Germinal center (tissue), 1 donor: ENCODE results near the gene ADRB1.

Source experiments
- DNase-seq: peaks from one replicate; pipeline ENCODE4 v3.0.0; 2012; ENCODE audit warnings: mixed read lengths, low spot score

Gene ADRB1

DNA sequence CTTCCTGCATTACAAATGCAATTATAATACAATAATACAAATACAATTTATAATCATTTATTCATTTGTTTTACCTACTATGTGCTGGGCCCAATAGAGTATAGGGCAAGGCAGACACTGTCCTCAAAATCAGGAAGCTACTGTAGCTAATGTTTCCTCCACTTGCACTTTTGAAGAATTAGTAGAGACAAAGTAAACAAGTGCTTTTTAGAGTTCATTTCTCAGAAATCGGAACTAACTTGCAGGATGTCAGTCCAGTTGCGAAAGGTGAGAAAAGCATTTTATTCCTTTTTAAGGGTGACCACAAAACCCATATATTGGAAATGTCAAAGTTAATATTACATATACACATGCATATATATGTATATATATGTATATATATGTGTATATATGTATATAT is 14.2 kb downstream of the ADRB1 start:
- no peak for DNase-seq

DNA sequence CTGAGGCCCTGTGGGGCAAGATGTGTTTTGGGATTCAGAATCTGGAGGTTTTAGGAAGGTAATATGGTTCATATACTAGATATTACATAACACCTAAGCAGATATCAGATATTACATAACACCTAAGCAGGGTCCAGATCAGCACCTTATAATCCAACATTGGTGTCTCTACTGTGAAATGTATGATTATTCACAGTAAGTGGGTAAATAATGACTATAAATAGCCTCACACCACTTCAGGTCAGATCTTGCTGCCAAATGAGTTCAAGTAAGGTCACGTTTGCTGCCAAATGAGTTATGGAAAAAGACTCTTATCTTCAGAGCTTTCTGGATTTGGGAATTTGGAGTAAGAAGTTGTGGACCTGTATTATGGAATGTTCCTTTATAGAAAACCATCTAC is 14.6 kb downstream of the ADRB1 start:
- DNase-seq = no peak

DNA sequence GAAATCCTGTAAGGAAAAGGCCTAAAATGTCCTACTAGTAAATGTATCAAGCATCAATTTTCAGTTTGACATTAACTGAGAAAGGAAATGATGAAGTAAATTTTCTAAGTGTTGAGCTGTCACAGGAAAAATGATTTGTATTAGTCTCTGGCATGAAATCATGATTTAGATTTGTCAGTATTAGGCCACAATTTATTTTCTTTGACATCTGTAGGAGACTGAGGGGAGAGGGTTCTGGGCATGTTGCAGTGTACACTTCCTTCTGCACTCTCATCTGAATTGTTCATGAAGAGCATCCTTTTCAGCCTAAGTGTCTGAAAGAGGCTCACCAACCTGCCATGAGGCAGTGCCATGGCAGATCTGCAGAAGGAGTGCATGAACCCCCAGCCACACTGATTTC is 15.9 kb downstream of the ADRB1 start:
- no peak for DNase-seq

DNA sequence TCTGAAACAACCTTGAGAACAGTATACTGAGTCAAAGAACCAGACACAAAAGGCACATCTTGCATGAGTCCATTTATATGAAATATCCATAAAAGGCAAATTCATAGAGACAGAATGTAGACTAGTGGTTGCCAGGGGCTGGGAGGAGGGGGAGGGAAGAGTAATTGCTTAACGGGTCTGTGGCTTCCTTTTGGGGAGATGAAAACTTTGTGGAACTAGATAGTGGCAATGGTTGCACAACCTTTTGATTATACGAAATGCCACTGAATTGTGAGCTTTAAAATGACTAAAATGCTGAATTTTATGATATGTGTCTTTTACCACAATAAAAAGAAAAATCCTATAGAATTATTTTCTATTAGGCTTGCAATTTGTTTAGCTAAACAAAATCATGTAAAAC is 16.8 kb downstream of the ADRB1 start:
- no peak for DNase-seq

DNA sequence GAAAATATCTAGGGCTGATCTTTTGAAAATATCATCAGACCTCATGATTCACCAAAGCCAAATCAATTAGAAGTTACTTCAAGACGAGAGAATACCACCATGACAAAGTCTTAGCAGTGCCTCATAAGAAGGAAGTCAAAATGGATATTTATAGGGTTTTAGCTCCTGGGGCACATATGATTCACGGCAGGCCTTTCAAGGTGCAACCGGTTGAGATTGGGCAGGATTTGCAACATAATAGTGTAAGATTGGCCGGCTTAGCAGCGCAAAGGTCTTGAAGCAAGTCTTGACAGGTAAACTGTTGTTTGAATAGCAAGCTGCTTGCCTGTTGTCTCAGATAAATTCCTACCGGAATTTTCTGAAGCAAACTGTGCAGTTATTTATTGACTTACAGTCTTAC is 17.5 kb downstream of the ADRB1 start:
- DNase-seq = no peak

DNA sequence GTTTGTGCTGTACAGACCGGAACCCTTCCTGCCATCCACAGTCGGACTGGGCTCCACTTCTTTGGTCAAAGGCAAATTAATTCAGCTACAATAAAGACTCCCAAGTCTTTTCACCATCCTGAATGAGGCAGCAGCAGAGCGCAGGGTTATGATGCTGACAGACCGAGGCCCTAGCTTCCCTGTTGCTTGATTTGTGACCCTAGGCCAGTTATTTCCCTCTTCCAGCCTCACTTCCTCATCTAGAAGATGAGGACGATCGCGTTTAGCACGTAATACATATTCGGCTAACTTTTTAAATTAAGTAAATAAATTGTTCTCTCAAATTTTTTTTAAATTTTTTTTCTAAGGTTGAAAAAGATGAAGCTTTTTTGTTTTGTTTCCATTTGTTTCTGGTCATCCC is 18.1 kb downstream of the ADRB1 start:
- DNase-seq = no peak

DNA sequence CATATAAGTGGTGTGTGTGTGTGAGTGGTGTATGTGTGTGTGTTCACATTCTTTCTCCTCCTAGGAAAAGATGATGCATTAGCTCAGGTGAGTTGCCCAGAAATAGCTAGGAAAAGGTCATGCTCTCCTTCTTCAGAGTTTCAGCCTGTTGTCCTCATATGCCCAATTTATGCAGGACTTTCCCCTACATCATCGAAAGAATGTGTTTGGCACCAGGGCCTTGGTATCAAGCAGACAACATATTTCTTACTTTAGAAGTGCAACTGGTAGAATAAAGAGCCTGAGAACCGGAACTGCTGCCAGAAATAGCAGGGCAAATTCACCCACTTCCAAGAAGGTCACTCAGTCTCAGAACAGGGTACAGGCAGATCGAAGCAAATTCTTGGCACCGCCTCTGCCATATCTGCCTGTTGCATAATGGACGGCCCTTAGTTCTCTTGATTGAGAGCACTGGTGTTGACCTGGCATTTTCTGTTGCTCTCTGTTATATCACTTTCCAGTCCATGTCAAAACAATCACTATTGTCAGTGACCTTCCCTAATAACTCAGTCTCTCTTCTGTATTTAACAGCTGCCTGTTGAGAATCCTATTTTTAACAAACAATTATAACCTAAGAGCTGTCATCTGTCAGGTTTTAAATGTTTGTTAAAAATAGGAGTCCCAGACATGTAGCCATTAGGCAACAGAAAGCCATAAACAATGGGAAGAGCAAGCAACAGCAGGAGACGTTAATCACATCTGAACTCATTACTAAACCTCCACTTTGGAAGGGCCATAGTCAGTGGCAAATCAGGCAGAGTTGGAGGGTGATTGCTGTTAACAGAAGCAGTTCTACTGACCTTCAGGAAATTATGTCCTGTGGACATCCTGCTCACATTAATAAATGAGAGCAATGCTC is 20.7 kb downstream of the ADRB1 start:
- DNase-seq = no peak

DNA sequence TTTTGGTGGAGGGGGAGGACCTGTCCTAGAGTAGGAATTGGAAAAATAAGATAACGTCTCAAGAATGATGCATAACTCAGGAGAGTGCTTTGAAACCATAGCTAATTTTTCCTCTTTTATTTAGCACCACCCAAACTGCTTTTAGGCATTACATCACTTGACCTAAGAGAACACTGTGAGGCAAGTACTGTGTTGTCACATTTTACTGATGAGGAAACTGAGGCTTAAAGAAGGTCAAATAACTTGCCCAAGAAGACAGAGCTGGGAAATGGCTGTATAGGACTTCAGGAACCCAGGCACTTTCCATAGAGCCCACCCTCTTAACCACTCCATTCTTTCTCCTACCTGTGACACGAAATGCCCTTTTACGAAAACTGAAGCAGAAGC is 21.4 kb downstream of the ADRB1 start:
- DNase-seq = no peak

DNA sequence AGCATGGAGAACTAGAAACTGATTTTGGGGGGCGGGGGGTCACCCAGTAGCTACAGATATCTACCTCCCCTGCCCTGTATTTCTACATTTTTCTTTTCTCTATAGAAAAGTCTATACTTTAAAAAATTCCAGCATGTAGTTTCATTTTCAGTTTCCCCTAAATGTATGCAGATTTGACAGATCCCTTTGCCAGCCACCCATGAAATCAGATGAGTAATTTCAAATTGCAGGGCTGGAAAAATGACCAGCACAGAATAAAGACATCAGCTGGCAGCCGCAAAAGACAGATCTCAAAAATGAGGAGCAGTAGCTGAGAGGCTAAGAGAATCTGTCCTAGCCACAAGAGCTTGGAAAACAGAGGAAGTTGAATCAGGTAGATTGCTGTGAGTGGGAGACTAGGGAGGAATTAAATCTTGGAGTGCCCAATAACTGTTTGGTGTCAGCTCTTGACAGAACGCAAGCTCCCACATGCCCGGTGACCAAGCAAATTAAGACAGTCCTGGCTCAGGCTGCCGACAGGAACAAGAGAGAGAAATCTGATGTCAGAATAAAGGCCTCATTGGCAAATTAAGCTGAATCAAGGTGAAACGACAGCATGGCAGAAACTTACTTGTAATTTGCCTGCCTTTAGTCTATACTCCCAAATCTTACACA is 24.5 kb downstream of the ADRB1 start:
- DNase-seq = no peak

DNA sequence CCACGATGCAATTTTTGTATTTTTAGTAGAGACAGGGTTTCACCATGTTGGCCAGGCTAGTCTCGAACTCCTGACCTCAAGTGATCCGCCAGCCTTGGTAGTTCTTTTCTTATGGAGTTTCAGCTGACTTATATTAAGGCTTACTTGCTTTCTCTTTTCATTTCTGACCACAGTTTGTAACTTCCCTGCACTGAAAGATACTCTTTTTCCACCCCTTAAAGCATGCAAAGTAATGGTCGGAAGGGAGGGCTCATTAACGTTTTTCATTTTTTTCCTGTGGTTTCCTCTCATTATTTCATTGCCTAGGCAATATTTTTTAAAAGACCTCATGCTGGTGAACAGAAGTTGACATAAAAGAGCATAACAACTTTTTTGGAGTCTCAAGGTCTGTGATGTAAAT is 27.0 kb downstream of the ADRB1 start:
- no peak for DNase-seq

DNA sequence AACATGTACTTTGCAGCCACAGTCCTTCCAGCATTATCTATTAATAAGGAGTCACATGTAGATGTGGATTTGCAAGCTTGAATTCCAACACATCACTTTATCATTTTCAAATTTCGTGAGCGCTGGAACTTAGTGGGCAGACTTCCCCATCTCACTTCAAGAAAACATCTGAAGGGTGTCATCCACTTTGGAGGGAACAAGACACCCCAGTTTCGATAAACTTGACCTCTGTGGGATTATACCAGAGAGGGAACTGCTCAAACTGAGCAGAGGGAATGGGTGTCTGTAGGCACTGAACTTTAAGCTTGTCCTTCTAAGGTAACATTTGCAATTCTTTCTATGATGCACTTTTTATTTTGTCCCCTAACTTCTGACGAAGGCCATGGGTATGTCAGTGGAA is 27.5 kb downstream of the ADRB1 start:
- DNase-seq = no peak

DNA sequence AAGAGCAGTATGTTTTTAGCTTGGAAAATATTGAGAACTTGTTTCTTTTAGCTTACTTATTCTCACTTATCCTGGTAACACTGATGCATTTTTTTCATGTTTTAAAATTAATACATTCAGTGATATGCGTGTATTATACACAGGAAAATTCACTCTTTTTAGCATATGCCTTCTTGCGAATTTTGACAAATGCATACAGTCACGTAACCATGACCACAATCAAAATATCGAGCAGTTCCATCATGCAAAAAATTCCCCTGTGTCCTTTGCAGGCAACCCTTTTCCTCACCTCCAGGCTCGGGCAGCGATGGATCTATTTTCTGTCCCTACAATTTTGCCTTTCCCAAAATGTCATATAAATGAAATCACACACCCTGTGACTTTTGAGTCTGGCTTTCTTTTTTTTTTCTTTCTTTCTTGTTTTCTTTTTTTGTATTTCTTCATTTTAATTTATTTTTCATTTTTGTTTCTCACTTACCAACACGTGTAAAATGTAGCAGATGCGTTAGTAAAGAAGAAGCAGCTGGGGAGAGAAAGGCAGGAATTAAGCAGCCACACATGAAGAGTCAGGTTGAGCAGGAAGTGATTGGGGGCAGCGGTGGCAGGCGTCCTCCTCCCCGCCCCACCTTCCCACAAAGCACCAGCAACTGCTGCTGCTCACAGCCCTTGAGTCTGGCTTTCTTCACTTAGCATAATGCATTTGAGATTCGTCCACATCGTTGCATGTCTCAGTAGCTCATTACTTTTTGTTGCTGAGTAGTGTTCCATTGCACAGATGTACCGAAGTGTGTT is 29.9 kb downstream of the ADRB1 start:
- no peak for DNase-seq

DNA sequence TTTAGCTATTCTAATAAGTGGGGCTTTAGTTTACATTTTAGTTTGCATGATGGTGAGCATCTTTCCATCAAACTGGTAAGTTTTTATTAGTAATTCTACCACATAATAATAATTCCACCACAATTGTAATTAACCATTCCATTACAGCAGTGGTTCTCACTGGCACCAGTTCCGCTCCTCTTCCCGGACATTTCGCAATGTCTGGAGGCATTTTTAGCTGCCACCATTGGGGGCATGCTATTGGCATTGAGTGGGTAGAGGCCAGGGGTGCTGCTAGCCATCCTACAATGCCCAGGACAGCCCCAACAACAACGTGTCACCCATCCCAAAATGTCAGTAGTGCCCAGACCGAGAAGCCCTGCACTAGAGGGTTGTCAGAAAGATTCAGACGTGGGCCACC is 31.4 kb downstream of the ADRB1 start:
- DNase-seq = no peak

DNA sequence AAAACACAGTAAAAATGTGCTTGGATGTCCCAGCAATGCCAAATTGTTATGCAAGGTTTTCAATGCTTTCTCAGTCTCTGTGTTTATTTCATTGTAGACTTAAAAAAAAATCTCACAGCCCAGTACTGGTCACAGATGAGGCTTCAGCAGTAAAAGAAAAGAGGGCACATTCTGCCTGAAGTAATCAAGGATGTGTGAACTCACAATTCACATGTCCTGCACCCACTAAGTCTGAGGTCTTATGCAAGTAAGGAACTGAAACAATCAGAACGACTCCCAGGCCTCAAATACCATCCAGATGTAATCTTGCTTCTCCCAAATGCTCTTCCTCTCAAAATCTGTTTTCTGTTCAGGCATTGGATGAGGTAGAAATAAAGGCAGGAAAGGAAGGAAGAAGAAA is 33.7 kb downstream of the ADRB1 start:
- DNase-seq = no peak

DNA sequence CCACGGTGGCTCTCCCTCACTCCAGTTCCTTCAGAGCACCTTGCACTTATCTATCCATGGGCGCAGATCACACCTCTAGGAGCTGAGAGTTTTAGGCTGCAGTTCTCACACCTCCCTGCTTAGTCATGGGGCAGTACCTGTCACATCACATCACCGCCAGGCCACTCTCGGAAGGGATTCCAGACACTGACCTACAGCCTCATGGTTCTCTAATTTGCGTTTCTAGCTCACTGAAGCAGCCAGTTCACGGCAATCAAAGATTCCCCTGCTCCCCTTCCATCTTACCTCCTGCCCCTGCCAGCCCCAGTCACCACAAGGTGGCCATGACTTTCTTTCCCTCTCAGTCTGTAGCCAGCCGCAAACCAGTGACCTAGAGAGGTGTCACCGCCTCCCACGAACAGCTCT is 34.2 kb downstream of the ADRB1 start:
- DNase-seq = no peak

DNA sequence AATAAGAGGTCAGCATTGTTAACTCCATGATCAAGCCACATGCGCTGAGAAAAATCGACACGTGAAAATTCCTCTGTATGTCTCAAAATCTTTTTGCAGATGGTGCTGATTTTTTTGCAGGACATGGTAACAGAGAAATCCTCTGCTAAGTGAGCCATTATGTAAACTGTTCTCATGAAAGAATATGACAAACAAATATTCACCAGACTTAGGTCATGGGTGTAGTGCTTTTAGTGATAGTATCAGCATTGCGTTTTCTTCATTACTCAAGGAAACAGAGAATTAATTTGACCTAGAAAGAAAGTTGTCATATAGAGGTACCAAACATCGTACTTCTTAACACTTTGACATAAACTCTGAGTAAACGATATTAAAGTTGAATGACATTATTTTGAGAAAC is 34.7 kb downstream of the ADRB1 start:
- DNase-seq = no peak

DNA sequence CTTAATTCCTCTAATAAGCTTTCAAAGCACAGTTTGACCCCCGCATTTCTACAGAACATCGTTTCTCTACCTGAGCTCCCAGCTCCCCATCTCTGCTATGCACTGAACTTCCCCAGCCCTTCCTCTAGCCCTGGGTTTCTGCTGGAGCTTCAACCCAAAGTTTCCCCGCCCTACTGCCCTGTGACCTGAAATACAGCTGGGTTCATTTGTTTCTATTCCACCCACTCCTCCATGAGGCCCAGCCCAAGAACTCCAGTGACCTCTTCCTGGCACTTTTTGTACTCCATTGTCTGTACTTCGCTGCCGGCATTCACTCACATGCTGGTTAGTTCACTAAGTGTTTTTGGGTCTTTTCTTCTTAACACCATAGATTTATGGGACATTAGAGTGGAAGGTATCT is 35.8 kb downstream of the ADRB1 start:
- DNase-seq = no peak

DNA sequence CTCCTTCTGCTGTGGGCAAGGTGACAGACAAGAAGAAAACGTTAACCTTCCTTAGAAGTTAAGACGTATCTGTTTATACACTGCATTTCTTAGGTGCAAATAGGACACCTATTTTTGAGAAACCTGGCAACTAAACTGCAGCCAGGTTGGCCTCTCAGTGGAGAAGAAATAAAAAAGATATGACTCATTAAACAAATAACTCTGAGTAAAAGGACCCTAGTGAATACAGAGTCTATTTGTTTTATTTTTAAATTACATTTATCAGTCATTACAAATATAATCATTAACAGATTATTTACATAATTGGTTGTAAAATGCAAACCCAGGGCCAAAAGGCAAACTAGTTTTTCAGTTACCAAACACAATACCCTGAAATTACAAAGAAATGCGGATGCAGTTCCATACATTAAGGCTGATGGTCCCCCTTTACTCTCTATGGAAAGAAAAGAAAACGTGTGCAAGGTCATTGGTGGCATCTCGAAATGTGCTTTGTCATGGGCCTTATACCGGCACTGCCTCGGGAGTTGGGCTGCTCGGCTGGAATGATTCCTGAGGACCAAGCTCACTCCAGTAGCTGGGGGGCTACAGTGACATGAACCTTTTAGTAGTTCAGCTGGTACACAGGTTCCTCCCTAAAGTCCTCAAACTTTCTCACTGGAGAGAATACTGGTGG is 38.4 kb downstream of the ADRB1 start:
- DNase-seq = no peak

DNA sequence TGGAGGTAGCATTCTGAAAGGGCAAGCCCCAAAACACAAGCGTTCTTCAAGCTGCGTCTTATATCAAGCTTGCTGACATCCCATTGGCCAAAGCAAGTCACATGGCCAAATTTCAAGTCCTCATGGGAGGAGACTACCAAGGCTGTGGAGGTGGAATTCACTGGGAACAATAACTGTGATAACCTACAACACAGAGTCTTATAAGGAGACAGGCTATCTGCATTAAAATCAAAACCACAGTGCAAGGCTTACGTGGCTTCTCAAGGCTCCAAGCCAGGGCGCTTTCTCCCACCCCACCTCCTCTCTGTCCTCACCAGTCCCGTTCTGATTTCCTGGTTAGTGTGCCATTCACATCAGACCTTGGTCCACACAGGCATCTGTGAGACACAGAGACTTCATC is 39.4 kb downstream of the ADRB1 start:
- no peak for DNase-seq

DNA sequence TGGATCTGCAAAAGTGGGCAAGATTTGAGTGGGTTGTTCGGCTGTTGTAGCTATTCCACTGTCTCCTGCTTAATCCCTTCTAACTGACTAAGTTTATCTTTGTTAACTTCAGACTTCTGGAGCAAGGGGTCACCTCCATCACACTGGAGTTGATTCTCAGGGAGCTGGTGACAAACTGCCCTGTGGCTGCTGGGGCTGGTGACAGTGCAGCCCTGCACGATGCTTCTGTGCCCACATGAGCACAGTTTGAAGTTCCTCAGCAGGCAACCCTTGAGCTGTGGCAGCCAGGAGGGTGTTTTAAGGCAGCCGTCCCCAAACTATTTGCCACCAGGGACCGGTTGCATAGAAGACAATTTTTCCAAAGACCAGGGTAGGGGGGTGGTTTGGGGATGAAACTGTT is 40.5 kb downstream of the ADRB1 start:
- DNase-seq = no peak

DNA sequence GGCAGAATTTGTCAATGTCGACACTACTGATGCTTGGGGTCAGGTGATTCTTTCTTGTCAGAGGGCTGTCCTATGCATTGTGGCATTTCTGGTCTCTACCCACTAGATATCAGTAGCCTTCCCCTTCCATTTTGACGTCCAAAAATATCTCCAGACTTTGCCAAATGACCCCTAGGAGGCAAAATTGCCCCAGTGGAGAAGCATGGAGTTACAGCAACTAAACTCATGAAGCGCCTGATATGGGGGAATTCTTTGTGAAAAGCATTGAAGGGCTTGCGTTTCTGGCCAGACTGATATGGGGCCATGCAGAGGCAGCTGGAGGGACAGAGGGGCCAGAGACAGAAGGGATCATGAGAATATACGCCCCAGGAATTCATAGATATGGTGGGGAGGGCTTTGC is 43.6 kb downstream of the ADRB1 start:
- no peak for DNase-seq

DNA sequence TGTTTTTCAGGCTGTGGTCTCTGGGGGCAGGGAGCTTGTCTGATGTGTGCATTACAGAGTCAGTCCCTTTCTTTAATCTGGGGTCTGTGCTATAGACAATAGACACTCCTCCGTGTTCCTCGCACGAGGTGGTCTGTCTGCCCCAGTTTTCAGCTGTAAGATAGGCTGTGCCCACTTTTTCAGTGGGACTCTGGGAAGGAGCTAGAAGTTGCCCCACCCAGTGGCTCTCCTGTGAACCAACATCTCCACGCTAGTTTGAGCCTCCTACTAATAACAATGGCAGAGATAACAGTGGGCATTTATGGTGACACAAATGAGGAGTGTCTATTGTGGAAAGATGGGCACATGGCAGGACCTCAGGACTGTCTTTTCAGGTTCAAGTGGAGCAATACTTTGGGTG is 44.0 kb downstream of the ADRB1 start:
- no peak for DNase-seq

DNA sequence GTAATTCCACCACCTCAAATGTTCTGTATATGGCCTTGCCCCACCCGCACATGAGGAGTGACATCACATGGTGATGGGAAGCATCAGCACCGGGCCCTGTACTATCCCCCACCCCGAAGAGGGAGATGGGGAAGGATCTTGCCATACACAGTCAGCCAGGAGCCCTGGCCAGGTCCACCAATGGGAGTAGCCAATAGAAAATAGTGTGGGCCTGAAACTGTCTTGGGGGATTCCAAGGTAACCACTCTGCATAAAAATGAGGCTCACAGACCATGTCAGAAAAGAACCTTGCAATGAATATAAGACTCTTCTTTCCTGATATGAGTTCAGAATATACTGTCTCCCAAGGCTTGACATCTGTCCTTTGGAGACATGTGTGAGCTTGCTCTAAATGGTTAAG is 51.1 kb downstream of the ADRB1 start:
- DNase-seq = no peak
